IMR-90 (cell line): ENCODE results near the gene BEAN1. TPM values are rescaled to one million over a fixed set of nuclear protein-coding genes. Genes with fewer than 3 reads are reported as not detected.

Experiments used
- ATAC-seq: fragments of 200-7000 bp; cut with Tn5 transposase; 2 replicates; pipeline ENCODE4 v1.9.1; 2020; ENCODE audit warnings: low read depth, mild to moderate bottlenecking, moderate library complexity
- BruUV-seq: library from RNA; stranded (reverse); fragments of 400-500 nt; replicated peaks from 2 replicates; lab custom pipeline; 2021; lab: Mats Ljungman, UMichigan
- CTCF ChIA-PET: fragments of 300-600 bp; formaldehyde crosslinking; extraction: SDS; loops from one replicate; lab custom pipeline; 2021; ENCODE audit warnings: antibody characterized with exemption; lab: Yijun Ruan, JAX
- POLR2A ChIA-PET: fragments of 300-600 bp; sonication (Branson Sonifier 250); formaldehyde crosslinking; loops from one replicate; lab custom pipeline; 2022; ENCODE audit warnings: antibody characterized with exemption; ENCODE audit not compliant: unreplicated experiment; lab: Charles Lee
- DNase-seq: peaks from one replicate; pipeline ENCODE4 v3.0.0; 2013
- H2AFZ ChIP-seq: replicated peaks from 2 replicates; pipeline ENCODE3; 2013; ENCODE audit warnings: low read length, mild to moderate bottlenecking; ENCODE audit not compliant: poor library complexity
- H2AK5ac ChIP-seq: 2 replicates; pipeline ENCODE4 v1.6.1; 2013; ENCODE audit warnings: low read depth, low read length, inconsistent platforms
- H2AK9ac ChIP-seq: replicated peaks from 2 replicates; pipeline ENCODE3; 2013; ENCODE audit warnings: mild to moderate bottlenecking, low read depth, low read length, moderate library complexity; ENCODE audit not compliant: poor library complexity
- H2BK120ac ChIP-seq: 2 replicates; pipeline ENCODE4 v1.6.1; 2013; ENCODE audit warnings: low read depth, low read length, inconsistent platforms
- H2BK15ac ChIP-seq: 3 replicates; pipeline ENCODE4 v1.6.1; 2013; ENCODE audit warnings: low read depth, low read length, inconsistent platforms
- H2BK20ac ChIP-seq: 2 replicates; pipeline ENCODE4 v1.6.1; 2013; ENCODE audit warnings: low read depth, mild to moderate bottlenecking, inconsistent platforms, low read length, moderate library complexity
- H2BK5ac ChIP-seq: 2 replicates; pipeline ENCODE4 v1.6.1; 2013; ENCODE audit warnings: mild to moderate bottlenecking, low read depth, low read length, inconsistent platforms; ENCODE audit not compliant: poor library complexity, severe bottlenecking
- H3K14ac ChIP-seq: replicated peaks from 2 replicates; pipeline ENCODE4 v1.6.1; 2013; ENCODE audit warnings: low read depth, low read length, inconsistent platforms
- H3K18ac ChIP-seq: 2 replicates; pipeline ENCODE4 v1.6.1; 2013; ENCODE audit warnings: low read depth, low read length, control low read depth
- H3K23ac ChIP-seq: 2 replicates; pipeline ENCODE4 v1.6.1; 2013; ENCODE audit warnings: low read depth, low read length, inconsistent platforms
- H3K27ac ChIP-seq: 2 replicates; pipeline ENCODE4 v1.5.1; 2013; ENCODE audit warnings: mild to moderate bottlenecking, control low read depth, low read length; ENCODE audit not compliant: insufficient read depth
- H3K27me3 ChIP-seq: 2 replicates; pipeline ENCODE4 v1.6.1; 2013; ENCODE audit warnings: low read length; ENCODE audit not compliant: control insufficient read depth, insufficient read depth
- H3K36me3 ChIP-seq: 2 replicates; pipeline ENCODE4 v1.6.1; 2013; ENCODE audit warnings: low read length, mixed read lengths; ENCODE audit not compliant: control insufficient read depth, insufficient read depth
- H3K4ac ChIP-seq: 2 replicates; pipeline ENCODE4 v1.6.1; 2013; ENCODE audit warnings: low read depth, low read length, inconsistent platforms
- H3K4me1 ChIP-seq: 2 replicates; pipeline ENCODE4 v1.6.1; 2013; ENCODE audit warnings: low read length, mixed read lengths; ENCODE audit not compliant: control insufficient read depth, insufficient read depth
- H3K4me2 ChIP-seq: 2 replicates; pipeline ENCODE4 v1.6.1; 2013; ENCODE audit warnings: low read depth, mild to moderate bottlenecking, control low read depth, low read length, moderate library complexity
- H3K4me3 ChIP-seq: 2 replicates; pipeline ENCODE4 v1.5.1; 2013; ENCODE audit warnings: low read depth, mild to moderate bottlenecking, control low read depth, low read length, moderate library complexity; ENCODE audit not compliant: insufficient read depth
- H3K56ac ChIP-seq: 2 replicates; pipeline ENCODE4 v1.6.1; 2013; ENCODE audit warnings: low read length, inconsistent platforms; ENCODE audit not compliant: insufficient read depth; ENCODE audit errors: extremely low read depth
- H3K79me1 ChIP-seq, 2 experiments: 2 replicates each; pipeline ENCODE4 v1.6.1; 2013; ENCODE audit warnings: low read length in 2 of 2, inconsistent platforms in 1 of 2, low read depth in 1 of 2
- H3K9ac ChIP-seq: 2 replicates; pipeline ENCODE4 v1.6.1; 2013; ENCODE audit warnings: low read depth, low read length, control low read depth
- H3K9me1 ChIP-seq: 2 replicates; pipeline ENCODE4 v1.6.1; 2013; ENCODE audit warnings: low read length, inconsistent platforms; ENCODE audit not compliant: insufficient read depth
- H3K9me3 ChIP-seq: 2 replicates; pipeline ENCODE4 v1.6.1; 2013; ENCODE audit warnings: low read length; ENCODE audit not compliant: control insufficient read depth, insufficient read depth
- H4K20me1 ChIP-seq: 2 replicates; pipeline ENCODE4 v1.6.1; 2013; ENCODE audit warnings: low read length, inconsistent platforms; ENCODE audit not compliant: insufficient read depth
- H4K5ac ChIP-seq: 2 replicates; pipeline ENCODE4 v1.6.1; 2013; ENCODE audit warnings: mild to moderate bottlenecking, low read depth, low read length, control low read depth
- H4K8ac ChIP-seq, 2 experiments: 2 replicates each; pipeline ENCODE4 v1.6.1; 2013; ENCODE audit warnings: low read depth in 2 of 2, low read length in 2 of 2, control low read depth in 1 of 2, inconsistent platforms in 1 of 2
- H4K91ac ChIP-seq: 2 replicates; pipeline ENCODE4 v1.6.1; 2013; ENCODE audit warnings: low read depth, low read length, inconsistent platforms; ENCODE audit not compliant: insufficient read depth
- BHLHE40 ChIP-seq: fragments of 150-350 bp; IDR thresholded peaks from 2 replicates; pipeline ENCODE4 v1.6.1; 2016; ENCODE audit warnings: mild to moderate bottlenecking, low read depth, low read length
- CEBPB ChIP-seq: IDR thresholded peaks from 2 replicates; pipeline ENCODE4 v1.6.1; 2012; ENCODE audit warnings: low read depth, low read length, improper control_type of control experiment
- CHD1 ChIP-seq: IDR thresholded peaks from 2 replicates; pipeline ENCODE4 v1.6.1; 2012; ENCODE audit warnings: low read depth, low read length, improper control_type of control experiment
- CTCF ChIP-seq: conservative IDR thresholded peaks from 2 replicates; pipeline ENCODE4 v1.5.1; 2012; ENCODE audit warnings: mild to moderate bottlenecking, low read depth, low read length, improper control_type of control experiment
- ELK1 ChIP-seq: fragments of 150-350 bp; IDR thresholded peaks from 2 replicates; pipeline ENCODE4 v1.6.1; 2016; ENCODE audit warnings: low read depth, mild to moderate bottlenecking, low read length, moderate library complexity, borderline replicate concordance
- FOS ChIP-seq: fragments of 150-350 bp; IDR thresholded peaks from 2 replicates; pipeline ENCODE4 v1.6.1; 2016; ENCODE audit warnings: low read depth, low read length
- MAZ ChIP-seq: IDR thresholded peaks from 2 replicates; pipeline ENCODE4 v1.6.1; 2012; ENCODE audit warnings: low read depth, mild to moderate bottlenecking, low read length, improper control_type of control experiment, moderate library complexity, borderline replicate concordance
- MXI1 ChIP-seq: IDR thresholded peaks from 2 replicates; pipeline ENCODE4 v1.6.1; 2012; ENCODE audit warnings: low read depth, mild to moderate bottlenecking, low read length, moderate library complexity, borderline replicate concordance
- NFE2L2 ChIP-seq: fragments of 150-350 bp; IDR thresholded peaks from 2 replicates; pipeline ENCODE4 v1.6.1; 2016; ENCODE audit warnings: low read depth, mild to moderate bottlenecking, low read length
- POLR2A ChIP-seq: IDR thresholded peaks from 2 replicates; pipeline ENCODE4 v1.6.1; 2012; ENCODE audit warnings: mild to moderate bottlenecking, low read depth, low read length
- RFX5 ChIP-seq: IDR thresholded peaks from 2 replicates; pipeline ENCODE4 v1.8.0; 2012; ENCODE audit warnings: low read depth, mild to moderate bottlenecking, low read length, moderate library complexity
- SMC3 ChIP-seq: fragments of 150-350 bp; IDR thresholded peaks from 2 replicates; pipeline ENCODE4 v1.6.1; 2016; ENCODE audit warnings: low read depth, mild to moderate bottlenecking, antibody characterized with exemption, low read length, moderate library complexity
- USF2 ChIP-seq: fragments of 150-350 bp; IDR thresholded peaks from 2 replicates; pipeline ENCODE4 v1.6.1; 2017; ENCODE audit warnings: mild to moderate bottlenecking, antibody characterized with exemption, low read length, low read depth
- WGBS, 2 experiments: methylation state at CpG; one replicate each; pipeline versions ENCODE4 v1.1.5 to v1.1.7; 2013; ENCODE audit warnings: missing lambda C conversion rate in 2 of 2; ENCODE audit not compliant: insufficient read length in 1 of 2; ENCODE audit errors: extremely low coverage in 2 of 2; 5-methylcytosine and 5-hydroxymethylcytosine counted together
- dilution Hi-C: fragments of 300-500 bp; cut with HindIII; formaldehyde crosslinking; loops from one replicate; pipeline ENCODE4 v1.14.3; 2018; ENCODE audit warnings: low sequenced_read_pairs; ENCODE audit not compliant: unreplicated experiment
- in situ Hi-C: fragments of 300-500 bp; cut with MboI; formaldehyde crosslinking; loops from 3 replicates; pipeline ENCODE4 v1.14.3; 2019; ENCODE audit warnings: low sequenced_read_pairs, inconsistent platforms, mixed read lengths
- intact Hi-C: fragments of 100-400 bp; cut with micrococcal nuclease; formaldehyde crosslinking; loops from 2 replicates; pipeline ENCODE4 v1.10.0; 2022
- polyA plus RNA-seq, 3 experiments: library from polyadenylated mRNA; depleted of rRNA; stranded (reverse); fragments of >200 nt; gene quantifications; 2 replicates each; pipeline ENCODE4 v1.2.3, GENCODE V29; 2012; ENCODE audit warnings: low replicate concordance in 1 of 3
- total RNA-seq: library from RNA; depleted of rRNA; stranded (reverse); fragments of >200 nt; gene quantifications from 2 replicates; pipeline ENCODE4 v1.2.3, GENCODE V29; 2012

BEAN1 gene
- total and polyA plus RNA-seq, 2 of the 4 experiments (the other 2 are of a cell fraction), result not detected

- intact Hi-C loops, result no loop called here
- in situ Hi-C loops, result no loop called here
- POLR2A ChIA-PET, result no interaction called here
Observed at GRCh38 chr16:66508248-66508913, 81.3 kb downstream of the BEAN1 start.

More at GRCh38 chr16:66508248-66508913, 81.3 kb downstream of the BEAN1 start:
- no peak overlapping the region for H4K91ac ChIP-seq
- dilution Hi-C loops, result no loop called here
- H4K8ac ChIP-seq, result no peak overlapping the region
- H3K36me3 ChIP-seq, result peaks cover 3% of the 10 kb centered on the region; the same call in 1 of the 2 replicates
- H2AFZ ChIP-seq, result peak overlapping the region; percentile 13
- H3K9me3 ChIP-seq, result no peaks in the 10 kb centered on the region
- H3K9ac ChIP-seq, result no peak overlapping the region
- H3K27ac ChIP-seq, result no peak overlapping the region
- no peak overlapping the region for H4K5ac ChIP-seq
- no TSS peak for BruUV-seq
- no peak overlapping the region for H3K4me3 ChIP-seq
- no peak for ATAC-seq
- CTCF ChIA-PET, result interaction anchor here (0.6 kb wide), 1 partner anchor 152 kb away, joined by 3 read pairs; no protein-coding TSS in a partner anchor
- H3K9me1 ChIP-seq, result peaks cover 22% of the 10 kb centered on the region
- H2AK9ac ChIP-seq, result no peak overlapping the region
- H2BK120ac ChIP-seq, result no peak overlapping the region
- no peak for DNase-seq
- H3K14ac ChIP-seq, result no peak overlapping the region
- H2AK5ac ChIP-seq, result no peak overlapping the region
- H2BK15ac ChIP-seq, result no peak overlapping the region
- WGBS, 2 experiments, result 83% methylated on average over 3 of the region's 7 CpGs; no CpG with 5 or more reads in 1 of the 2 experiments
- no peak overlapping the region for H3K56ac ChIP-seq
- peaks cover 2% of the 10 kb centered on the region; the same call in 1 of the 2 replicates for H4K20me1 ChIP-seq
- peaks cover 0 to 10% of the 10 kb centered on the region in 2 experiments; a peak in 1 of 4 replicates for H3K79me1 ChIP-seq
- no peak overlapping the region for H2BK5ac ChIP-seq
- peaks cover 19% of the 10 kb centered on the region for H3K4me1 ChIP-seq
- no peak overlapping the region for H3K18ac ChIP-seq
- no peak for TF ChIP-seq ELK1
- TF ChIP-seq RFX5, result no peak
- TF ChIP-seq USF2, result no peak
- no peak for TF ChIP-seq SMC3
- no peak for TF ChIP-seq FOS
- TF ChIP-seq MXI1, result no peak
- no peak for TF ChIP-seq CEBPB
- no peak for TF ChIP-seq MAZ
- no peak for TF ChIP-seq POLR2A
- TF ChIP-seq NFE2L2, result no peak
- TF ChIP-seq CTCF, result no peak
- TF ChIP-seq CHD1, result no peak
- no peak for TF ChIP-seq BHLHE40
- H3K4me2 ChIP-seq, result no peak overlapping the region
- H2BK20ac ChIP-seq, result no peak overlapping the region
- H3K27me3 ChIP-seq, result no peaks in the 10 kb centered on the region
- H3K4ac ChIP-seq, result no peak overlapping the region
- H3K23ac ChIP-seq, result no peak overlapping the region
